CD4-positive, alpha-beta T cell treated with Interleukin-12 subunit alpha and Interleukin-12 subunit beta, for 1 hour (primary cell): ENCODE data around the gene ANKRD30BL.
A peak's percentile ranks its signal among the peaks of the same experiment; 100 is the strongest.
"Not testable (repeated sequence)": the region's sequence is repeated elsewhere in the genome, so short reads cannot be mapped to it uniquely, and the experiment has no call there.

ENCODE experiments used
- DNase-seq: peaks from one replicate; pipeline ENCODE4 v3.0.0-alpha.2; 2020

Gene ANKRD30BL, protein sequence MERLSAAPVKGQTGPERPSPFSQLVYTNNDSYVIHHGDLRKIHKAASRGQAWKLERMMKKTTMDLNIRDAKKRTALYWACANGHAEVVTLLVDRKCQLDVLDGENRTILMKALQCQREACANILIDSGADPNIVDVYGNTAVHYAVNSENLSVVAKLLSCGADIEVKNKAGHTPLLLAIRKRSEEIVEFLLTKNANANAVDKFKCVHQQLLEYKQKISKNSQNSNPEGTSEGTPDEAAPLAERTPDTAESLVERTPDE

DNA sequence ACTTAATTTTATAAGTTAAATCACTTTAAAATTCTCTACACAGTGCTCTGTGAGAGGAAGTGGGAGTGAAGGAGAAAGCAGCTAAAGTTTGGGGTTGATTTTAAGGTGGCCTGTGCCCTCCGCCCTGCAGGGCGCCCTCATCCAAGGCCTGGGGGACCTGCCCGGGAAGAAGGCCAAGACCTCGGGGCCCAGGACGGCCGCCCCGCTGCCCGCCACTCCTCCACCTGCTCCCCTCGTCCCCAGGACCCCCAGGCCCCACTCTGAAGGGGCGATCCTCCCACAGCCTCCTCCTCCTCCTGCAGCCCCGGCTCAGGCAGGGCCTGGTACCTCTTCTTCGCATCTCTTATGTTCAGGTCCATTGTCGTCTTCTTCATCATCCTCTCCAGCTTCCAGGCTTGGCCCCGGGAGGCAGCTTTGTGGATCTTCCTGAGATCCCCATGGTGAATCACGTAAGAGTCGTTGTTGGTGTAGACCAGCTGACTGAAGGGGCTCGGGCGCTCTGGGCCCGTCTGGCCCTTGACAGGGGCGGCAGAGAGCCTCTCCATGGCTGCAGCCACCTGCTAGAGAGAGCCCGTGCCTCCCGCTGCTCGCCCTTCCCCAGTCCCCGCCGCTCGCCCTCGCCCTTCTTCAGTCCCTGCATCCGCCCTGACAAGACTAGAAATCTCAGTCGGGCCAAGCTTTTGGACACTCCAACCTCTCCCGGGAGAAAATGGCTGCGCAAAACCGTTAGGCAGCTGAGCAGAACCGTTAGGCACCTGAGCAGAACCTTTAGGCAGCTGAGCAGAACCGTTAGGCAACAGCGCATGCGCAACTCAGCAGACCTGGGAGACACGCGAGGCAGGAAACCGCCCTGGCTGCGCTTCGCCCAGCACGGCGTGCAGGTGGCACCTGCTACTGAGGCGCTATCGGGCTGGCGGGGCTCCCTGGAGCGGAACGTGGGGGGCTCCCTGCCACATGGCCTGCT lies at the start of gene ANKRD30BL:
Gene ANKRD30BL (minus strand): TSS at position 792 of the 964 bp plus-strand sequence. CDS start 247 bp downstream, at position 545.
- not testable (repeated sequence) for DNase-seq

DNA sequence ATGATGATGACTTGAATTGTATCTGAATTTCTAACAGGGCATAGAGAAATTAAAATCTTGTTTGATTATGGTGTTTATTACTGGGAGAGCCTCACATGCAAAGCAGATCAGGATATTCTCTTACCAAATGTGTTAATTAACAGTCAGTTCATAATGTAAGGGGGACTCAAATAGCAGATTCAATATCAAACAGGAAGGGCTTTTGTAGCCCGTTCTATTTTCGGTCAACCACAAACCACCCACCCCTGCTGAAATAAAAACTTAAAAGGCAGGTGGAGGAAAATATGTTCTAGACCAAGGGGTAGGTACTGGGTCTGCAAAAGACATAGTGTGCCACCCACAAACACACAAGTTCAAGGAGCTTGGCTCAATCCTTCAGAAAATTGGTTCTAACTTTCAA lies 41.1 kb upstream of the ANKRD30BL start:
- DNase-seq: not testable (repeated sequence)

DNA sequence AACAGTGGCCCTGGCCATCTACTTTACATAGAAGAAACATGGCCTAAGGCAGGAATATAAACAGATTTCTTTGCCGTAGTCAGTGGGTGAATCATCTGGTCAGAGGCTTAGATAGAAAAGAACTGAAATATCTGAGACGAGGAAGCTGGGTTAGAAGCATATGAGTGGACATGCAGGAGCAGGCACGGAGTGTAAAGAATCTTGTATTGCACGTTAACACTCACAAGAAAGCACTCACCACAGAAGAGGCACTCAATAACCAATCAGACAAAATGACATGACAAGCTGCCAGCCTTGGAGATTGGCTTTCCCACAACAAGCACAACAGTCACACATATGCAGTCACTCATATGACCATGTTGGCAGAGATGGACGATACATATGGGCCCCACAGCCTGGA lies 31.1 kb upstream of the ANKRD30BL start:
- not testable (repeated sequence) for DNase-seq

DNA sequence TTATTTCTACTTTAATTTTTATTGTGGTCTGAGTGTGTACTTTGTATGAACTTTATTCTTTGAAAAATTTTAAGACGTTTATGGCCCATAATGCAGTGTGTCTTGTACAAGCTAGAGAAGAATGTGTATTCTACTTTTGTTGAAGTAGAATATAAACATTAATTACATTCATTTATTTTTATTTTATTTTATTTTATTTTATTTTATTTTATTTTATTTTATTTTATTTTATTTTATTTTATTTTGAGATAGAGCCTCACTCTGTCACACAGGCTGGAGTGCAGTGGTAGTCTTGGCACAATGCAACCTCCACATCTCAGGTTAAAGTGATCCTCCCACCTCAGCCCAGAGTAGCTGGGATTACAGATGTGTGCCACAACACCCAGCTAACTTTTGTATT lies 5.3 kb upstream of the ANKRD30BL start:
- DNase-seq: not testable (repeated sequence)

DNA sequence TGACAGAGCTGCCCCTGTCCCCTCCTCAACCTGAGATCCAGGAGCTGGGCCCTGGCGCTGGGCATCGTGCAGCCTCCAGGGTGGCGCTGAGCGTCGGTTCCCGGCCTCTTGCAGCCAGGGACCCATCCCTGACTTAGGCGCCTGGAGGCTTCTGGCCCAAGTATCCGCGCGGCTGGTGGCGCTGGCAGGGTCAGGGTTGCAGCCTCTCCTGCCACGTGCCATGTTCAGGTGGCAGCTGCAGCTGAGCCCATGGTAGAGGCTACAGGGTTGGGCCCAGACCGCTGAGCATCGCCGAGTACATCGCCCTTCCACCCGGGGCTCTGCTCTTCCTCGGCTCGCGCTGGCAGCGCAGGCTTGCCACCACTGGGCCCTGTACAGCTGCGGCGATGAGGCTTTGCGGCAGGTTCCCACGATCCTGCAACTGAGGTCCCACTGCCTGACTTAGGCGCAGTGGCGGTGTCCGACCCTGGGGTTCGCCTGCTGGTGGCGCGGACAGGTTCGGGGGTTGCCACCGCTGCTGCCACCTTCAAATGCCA lies 441 bp upstream of the ANKRD30BL start:
- not testable (repeated sequence) for DNase-seq

DNA sequence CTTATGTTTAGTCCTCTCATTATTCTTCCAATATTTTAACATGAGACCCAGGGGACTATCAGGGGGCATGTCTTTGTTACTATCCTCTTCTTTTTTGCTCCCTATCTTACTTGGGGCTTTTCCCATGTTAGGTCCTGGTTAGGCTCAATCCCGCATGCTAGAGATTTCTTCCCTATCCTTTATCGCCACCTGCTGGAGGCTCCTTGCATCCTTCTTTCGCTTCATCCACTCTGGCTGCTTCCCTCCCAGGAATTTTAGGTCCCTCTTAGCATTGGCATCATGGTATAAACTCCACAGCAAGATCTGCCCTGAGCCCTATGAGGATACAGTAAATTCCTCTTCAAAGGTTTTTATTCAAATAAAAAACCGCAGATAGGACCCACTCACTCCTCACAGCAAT lies 15.0 kb downstream of the ANKRD30BL start:
- peak; percentile 0 for DNase-seq
